T-helper 1 cell (primary cell): ENCODE measurements around the gene SPACA7.
"Not testable (repeated sequence)": the region's sequence is repeated elsewhere in the genome, so short reads cannot be mapped to it uniquely, and the experiment has no call there.

ENCODE experiments used
- DNase-seq, 5 donors: peaks; one replicate each; pipeline ENCODE4 v3.0.0-alpha.2; 2012 to 2020

SPACA7 gene

DNA sequence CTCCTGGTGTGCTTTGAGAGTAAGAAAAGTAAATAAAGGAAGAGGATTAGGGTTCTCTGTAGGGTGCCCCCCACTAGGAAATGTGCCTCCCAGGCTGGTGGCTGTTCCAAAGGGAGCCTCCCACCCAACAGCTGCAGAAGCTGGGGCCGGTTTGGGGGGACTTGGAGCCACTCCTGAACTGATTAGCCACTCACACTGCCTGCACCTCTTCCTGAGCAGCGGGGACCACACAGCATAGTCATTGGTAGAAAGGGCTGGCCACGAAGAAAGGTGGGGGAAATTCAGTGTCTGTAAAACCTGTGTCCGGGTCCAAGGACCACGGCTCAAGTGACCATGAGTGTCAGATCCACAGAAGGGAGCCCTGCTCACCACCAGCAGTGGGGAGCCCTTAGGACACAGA lies 55.6 kb downstream of the SPACA7 start:
- no peak for DNase-seq

DNA sequence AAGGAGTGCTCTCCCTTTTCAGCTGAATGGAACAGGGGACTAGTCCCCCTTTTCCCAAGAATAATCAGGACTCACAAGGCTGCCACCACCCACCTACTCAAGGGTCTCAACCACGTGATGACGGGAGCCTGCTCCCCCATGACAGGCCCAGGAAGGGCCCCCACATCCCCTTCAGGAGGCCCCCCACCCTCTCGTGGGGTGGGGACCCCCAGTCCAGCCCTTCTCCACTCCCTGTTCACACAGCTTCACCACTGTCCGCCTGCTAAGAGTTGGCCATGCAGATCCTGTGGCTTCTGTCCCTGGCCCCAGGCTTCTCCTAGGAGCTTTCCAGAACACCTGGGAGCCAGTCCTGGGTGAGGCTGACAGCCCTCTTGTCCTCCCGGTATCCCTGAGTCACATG lies 56.6 kb downstream of the SPACA7 start:
- DNase-seq, result not testable (repeated sequence)

DNA sequence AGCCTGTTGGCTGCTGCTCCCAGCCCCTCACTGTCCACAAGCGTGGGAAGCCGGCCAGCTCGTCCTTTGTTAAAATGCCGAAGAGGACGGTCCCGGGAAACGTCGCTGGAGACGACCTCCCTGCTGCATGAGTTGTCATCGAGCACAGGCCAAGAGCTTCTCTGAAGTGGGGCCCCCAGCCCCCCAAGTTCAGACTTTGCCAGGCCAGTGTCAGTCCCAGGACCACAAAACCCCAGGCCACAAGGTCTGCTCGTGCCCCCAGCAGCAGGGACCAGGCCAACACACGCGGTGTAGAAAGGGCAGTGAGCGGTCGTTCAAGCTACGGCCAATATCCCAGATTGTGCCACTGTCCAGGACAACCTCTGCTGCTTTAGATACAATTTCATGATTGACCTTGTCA lies 57.4 kb downstream of the SPACA7 start:
- not testable (repeated sequence) for DNase-seq

DNA sequence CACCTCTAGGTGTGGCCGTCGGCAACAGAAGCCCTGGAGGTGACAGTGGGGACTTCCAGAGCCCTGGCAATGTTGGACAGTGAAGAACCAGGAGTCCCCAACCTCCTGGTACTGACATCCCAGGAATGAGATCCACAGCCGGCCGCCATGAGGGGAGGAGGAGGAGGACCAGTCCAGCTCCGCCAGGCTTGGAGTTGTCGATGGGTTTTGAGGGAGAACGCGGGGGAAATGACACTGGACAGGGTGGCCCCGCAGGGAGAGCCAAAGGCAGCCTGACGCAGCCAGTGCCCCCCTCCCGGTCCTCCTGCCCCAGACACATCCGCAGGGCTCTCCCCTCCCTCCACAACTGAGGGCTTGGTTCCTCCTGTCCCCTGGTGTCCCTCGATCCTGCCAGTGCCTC lies 57.9 kb downstream of the SPACA7 start:
- no peak for DNase-seq

DNA sequence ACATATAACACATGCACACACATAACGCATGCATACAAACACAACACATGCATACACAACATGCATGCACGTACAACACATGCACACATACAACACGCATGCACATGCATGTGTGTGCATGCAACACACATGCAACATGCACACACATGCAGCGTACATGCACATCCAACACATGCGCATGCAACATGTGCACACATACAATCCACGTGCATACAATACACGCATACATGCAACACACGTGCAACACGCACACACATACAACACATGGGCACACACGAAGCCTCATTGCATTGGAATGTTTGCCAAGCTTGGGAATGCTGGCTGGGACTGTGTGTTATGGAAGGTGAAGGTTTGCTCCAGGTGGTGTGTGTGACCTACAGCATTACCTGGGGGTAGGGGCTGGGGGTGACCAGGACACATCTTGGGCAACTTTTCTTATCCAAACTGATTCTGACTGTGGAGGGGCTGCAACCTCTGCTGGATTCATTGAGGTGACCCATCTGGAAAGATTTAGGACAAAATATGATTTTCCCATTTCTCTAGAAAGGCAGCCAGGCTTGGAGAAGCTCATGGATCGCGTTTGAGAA lies 58.9 kb downstream of the SPACA7 start:
- no peak for DNase-seq

DNA sequence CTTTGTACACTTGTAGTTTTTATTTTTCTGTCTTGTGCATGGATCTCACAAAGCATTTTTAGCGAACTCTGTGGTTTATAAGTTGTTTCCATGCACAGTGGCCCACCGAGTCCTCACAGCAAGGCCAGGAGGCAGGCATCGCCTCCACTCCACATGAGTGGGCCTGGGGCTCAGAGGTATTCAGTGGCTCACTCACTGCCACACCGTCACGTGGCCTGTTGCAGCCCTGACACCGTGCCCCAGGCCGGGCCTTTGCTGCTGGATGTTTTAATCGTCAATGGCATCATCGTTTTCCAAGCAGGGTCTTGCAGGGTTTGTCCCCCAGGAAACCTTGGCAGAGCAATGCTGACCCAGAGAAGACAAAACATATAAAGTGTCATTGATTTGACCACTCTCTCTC lies 59.8 kb downstream of the SPACA7 start:
- no peak for DNase-seq

DNA sequence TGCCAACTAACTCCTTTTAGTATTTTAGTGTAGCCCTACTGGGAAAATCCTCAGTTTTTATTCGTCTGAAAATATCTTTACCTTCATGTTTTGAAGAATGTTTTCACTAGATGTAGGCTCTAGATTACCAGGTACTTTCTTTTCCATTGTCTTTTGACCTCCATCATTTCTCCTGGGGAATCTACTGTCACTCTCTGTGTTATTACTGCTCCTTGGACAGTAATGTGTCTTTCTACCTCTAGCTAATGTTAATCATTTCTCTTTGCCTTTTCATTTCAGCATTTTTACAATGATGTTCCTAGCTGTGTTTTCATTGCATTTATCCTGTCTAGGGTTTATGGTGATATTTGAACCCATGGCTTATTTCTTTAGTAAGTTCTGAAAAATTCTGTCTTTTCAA lies 61.9 kb downstream of the SPACA7 start:
- DNase-seq, result no peak

DNA sequence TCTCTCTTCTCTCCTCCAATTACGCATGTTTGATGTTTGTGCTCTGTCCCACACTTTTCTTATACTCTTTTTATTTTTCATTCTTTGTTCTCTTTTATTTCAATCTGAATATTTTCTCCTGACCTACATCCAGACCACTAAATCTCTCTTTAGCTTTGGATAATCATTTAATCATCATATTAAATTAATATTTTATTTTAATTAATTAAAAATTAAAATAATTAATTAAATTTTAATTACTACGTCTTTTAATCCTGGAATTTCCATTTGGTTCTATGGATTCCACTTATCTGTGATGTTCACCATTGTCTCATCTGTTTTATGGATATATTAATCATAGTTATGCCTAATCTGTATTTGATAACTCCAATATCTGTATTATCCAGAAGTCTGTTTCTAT lies 62.4 kb downstream of the SPACA7 start:
- no peak for DNase-seq

DNA sequence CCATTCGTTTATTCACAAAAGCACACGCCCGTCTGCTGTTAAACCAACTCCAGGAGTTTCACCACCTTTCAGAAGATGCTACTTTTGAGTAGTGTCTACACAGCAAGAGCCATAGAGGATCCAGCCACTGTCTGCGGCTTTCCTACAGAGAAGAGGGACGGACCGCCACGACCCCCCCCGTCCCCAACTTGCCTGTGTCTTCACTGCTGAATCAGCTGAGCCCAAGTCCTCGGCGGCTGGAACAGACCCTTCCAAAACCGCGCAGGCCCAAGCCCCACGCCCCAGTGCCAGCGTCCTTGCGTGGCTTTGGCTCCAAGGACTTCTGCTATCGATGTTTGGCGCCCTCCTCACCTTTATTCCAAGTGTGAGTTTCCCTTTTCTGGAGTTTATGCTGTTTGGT lies 65.1 kb downstream of the SPACA7 start:
- no peak for DNase-seq

DNA sequence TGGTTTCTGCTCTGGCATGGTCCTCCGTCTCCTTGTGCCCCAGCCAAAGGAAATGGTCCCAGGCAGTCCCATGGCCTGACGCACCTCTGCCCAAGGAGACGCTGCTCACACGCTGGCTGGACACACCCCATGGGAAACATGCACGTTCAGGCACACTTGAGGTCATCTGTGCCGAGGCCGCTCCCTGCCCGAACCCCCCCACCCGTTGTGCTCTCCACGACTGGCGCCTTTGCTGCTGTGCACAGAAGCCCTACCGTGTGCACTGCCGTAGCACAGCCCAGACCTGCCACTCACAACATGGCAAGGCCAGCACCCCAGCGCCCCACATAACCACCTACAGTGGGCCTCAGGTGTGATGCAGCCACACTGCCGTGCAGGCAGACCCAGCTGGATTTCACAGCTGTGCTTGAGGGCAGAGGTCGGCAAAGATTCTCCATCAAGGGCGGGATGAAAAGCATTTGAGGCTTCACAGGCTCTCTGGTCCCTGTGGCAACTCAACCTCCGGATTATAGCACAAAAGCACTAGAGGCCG lies 65.7 kb downstream of the SPACA7 start:
- no peak for DNase-seq

DNA sequence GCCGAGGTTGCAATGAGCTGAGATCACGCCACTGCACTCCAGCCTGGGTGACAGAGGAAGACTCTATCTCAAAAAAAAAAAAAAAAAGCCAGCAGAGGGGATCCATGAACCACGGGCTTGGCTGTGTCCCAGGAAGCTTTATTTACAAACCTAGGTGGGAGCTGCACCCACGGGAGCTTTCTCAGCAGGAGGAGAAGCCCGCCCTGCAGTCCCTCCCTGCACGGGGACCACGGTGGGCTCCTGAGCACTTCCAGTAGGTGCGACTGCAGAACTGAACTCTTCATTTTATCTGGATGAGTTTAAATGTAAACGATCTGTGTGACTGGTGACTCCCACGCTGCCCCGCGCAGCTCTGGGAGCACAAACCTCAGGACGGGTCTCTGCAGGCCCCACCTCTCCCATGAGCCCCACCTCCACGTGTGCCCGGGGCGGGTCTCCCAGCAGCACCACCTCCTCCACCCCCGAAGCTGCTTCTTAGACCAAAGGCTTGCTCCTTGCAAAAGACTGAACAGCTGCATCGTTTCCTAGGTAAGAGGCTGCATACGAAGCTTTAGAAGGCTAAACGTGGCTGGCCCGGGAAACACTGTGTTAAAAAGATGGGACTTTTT lies 66.4 kb downstream of the SPACA7 start:
- no peak for DNase-seq

DNA sequence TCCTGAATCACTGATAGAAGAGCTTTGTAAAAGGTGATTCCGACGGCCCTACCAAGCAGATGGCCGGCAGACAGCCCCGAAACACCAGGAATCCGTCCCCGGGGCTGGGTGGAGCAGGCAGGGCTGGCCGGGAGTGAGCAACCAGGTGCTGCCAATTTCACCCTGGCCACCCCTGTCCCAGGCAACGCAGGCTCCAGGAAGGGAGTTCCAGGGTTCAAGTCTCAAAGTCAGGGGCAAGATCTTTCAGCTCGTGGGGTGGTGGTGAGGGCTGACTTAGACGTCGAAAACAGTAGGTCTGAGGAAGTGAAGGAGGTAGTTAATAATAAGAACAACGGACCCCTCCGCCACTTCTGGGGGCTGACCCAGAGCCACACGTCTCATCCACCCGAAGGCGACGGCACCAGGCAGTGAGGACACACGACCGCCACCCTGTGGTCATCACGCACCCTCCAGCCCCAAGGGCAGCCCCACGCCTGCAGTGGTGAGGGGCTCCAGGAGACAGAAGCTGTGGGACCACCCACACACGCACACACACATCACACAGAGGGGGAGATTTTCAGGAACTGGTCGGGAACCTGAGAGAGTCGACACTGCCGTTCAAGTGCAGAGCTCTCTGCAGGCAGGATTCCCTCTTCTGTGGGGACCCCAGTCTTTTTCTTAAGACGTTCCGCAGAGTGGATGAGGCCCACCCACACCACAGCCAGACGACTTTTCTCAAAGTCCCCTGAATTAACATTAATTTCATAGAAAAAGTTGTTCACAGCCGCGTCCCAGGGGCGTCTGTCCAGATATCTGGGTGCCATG lies 67.2 kb downstream of the SPACA7 start:
- DNase-seq, result no peak

DNA sequence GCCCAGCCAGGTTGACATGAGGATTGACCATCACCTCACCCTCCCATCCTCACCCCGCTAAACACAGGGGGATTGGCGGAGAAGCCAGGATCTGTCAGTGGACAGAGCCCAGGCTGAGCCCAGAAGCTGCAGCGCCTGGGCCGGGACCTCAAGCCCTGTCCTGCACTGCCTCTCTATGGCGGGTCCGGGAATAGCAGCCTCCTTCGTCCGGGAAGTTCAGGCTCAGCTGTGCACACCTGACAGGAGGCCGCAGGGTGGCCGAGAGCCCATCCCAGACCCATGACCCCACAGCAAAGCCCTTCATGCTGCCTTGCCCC lies 67.8 kb downstream of the SPACA7 start:
- DNase-seq, result peak in 2 of 5 donors; percentile 3 to 41

DNA sequence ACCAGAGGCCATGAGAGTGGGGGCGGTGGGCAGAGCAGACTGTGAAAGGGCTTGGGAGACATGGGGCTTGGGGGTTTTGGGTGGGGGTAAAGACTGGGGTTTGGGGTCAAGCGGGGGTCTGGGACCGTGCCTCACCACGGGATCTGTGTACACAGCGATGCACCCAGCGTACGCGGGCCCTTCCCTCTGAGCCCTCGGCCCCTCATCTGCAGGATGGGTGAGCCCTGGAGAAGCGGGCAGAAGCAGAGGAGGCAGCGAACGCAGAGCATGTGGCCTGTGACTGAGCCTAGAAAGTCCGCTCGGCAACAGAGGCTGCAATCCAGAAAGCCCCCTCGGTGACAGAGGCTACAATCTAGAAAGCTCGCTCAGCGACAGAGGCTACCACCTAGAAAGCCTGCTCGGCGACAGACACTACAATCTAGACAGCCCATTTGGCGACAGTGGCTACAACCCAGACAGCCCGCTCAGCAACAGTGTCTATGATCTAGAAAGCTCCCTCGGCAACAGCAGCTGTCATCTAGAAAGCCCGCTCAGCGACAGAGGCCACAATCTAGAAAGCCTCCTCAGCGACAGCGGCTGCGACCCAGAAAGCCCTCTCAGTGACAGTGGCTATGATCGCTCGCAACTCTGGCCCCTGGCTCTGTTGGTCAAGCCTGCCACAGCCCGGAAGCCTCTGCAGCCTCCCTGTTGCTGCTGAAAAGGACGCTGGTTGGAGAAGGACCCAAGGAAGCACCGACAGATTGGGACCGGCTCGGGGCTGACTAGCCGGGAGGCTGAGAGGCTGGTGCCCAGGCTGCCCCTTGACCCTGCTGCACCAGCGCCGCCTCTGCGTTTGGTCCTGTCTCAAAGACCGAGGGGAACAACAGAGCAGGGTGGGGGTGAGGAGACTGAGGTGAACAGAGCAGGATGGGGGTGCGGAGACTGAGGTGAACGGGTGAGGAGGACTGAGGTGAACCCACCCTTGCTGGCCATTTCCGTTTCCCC lies 68.6 kb downstream of the SPACA7 start:
- DNase-seq, result no peak

DNA sequence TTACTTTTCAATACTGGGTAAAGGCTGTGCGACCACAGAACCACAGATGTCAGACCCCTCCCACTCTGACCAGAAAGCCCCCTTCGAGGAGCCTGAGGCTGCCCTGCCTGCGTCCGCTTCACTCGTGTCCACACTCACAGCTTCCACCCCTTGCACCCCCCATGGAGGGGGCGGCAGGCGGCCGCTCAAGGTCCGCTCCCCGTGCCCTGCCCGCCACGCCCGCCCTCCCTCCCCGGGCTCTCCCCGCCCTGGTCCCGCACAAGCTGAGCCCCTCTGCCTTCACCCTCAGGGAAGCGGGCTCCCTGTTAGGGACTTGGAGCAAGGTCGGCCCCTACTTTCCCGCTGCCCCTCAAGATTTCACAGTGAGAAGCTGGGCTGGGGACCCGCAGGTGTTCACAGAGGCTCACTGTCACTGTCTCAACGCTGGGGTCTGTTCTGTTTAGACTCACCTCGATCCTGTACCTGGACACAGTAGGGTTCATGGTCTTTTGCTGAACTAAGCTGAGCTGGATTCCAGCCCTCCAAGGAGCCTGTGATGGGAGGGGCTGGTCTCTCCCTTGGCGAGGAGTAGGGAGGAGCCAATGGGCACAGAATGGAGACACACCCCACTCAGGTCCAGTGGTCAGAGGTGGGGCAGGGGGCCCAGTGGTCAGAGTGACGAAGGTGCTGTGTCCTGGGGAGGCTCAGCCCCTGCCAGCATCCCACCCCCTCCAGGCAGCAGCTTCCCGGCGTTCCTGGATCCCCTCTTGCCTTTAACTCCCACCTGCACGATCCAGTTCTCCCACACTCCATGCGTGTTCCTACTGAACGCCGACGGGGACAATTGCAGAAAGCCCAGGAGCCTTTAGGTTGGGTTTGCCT lies 69.5 kb downstream of the SPACA7 start:
- no peak for DNase-seq

DNA sequence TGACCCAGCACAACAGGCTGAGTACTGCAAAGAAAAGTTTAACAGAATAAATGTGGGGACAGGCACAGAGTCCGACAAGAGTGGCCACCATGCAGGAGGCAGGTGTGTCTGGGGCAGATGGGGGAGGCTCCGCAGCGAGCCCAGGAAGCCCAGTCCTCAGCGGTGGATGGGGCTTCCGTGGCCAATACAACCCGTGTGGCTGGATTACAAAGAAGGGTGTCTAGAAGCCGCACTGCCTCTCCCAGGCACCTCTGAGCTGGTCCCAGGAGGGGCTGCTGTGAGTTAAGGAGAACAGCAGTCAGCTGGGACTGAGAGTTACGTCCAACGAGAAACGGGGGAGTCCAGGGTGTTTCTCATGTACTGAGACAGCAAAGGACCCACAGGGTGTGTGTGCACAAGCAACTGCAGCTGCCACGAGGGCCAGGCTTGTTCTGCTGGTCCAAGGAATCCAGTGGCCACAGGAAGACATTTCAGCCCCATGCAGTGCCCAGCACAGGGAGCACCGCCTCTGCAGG lies 70.2 kb downstream of the SPACA7 start:
- no peak for DNase-seq

DNA sequence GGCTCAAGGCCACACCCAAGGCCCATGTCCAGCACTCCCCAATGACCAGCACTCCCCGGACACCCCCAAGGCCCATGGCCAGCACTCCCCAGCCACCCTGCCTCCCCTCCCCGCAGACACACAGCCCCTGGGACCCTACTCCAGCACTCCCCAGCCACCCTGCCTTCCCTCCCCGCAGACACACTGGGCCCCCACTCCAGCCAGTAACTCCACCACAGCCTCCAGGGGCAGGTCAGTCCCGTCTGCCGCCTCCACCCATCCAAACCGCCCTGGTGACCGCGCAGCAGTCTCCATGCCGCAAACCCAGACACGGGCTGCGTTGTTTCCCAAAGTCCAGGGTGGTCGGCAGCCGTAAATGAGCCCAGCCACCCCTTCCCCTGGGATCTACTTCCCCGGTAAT lies 70.7 kb downstream of the SPACA7 start:
- no peak for DNase-seq

DNA sequence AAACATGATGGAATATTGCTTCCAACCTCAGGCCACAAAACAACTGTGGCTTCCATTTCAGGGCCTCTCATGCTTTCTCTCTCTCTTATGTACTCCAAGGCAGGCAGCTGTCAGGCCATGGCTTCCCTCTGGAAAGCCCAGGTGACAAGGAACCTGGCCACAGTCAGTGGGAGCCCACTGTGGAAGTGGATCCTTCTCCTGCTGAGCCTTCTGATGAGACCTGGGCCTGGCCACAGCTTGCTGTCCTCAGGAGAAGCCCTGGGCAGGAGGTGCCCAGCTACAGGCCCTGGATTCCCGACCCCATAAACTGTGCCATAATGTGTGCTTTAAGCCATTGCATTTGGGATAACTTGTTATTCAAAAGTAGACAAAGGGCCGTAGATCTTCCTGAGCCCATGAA lies 71.2 kb downstream of the SPACA7 start:
- DNase-seq, result no peak

DNA sequence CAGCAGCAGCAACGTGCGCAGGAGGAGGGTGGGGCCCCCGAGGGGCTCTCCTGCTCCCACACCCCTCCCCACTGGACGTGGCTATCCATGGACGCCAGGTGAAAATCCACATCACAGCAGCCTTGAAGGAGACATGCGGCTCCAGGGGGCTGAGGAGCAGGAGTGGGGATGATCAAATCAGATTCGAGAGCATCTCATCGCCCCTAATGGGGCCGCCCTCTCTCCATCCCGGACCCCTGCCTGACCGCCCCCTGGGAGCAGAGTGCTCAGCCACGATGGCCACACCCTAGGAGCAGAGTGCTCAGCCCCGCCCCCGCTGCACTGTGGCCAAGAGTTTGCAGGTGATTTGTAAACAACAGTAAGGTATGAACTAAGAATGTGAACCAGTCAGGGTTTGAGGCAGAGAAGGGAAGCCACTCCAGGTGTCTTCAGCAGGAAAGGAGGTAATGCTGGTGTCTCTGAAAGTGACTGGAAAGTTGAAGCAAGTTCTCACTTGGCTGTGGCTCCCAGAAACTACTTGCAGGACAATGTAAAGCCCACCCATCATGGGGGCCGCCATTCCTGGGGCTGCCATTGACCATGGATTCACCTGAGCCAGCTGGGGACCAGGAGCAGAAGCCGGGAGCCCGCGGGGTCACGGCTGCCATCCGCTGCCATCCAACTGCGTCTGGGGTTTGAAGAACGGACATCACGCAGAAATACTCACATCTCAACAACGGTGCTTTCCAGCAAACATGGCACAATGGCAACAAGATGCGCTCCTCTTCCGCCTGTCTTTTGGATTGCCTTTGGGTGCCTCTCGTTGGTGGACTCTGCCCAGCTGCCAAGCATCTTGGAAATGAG lies 71.8 kb downstream of the SPACA7 start:
- no peak for DNase-seq

DNA sequence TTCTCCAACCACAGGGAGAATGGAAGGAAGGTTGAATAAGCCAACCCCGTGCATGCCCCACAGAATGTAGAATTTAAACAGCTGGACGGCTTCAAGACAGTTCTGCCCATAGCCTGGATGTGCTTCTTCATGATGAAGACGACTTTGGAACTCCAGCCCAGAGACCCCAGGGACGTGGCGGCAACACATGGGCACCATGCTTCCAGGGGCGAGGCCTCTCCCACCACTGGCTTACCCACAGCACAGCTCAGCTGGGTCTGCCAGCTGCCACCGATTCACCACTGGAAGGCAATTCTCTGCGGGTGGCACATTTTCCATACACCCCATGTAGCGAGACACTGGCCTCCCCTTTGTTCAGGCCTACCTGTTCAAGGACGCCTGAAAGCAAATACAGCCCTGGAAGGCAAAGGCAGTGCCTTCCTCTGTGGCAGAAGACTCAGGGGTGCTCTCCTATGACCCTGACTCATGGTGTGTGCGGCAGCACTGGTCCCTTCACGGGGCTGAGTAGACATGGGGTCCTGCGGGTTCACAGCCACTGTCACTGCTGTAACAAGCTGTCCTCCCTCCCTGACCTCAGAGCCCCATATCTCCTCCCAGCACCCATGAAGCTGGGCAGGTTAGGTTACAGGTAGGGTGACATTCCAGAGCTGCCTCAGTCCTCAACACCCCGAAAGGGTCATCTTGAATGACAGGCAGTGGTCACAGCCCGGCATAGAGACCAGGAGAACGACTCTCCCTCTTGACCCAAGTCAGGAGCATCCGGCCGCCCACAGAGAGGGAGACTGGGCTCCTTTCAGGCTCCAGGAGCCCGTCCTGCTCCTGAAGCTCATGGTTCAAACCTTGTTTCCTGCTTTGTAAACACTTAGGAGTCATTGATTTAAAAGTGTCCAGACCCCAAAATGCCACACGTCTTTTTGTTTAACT lies 72.7 kb downstream of the SPACA7 start:
- DNase-seq, result no peak
